H54 (cell line): ENCODE data around the gene RGCC.
"Not testable (repeated sequence)": the region's sequence is repeated elsewhere in the genome, so short reads cannot be mapped to it uniquely, and the experiment has no call there.

Experiments
- DNase-seq: peaks from one replicate; pipeline ENCODE4 v3.0.0; 2011; ENCODE audit warnings: low spot score, mixed read lengths; ENCODE audit not compliant: insufficient read length
- FAIRE-seq: peaks from 3 replicates; lab custom pipeline; 2011; peaks lifted over from hg19 to GRCh38; lab: Jason Lieb, UNC
- POLR2A ChIP-seq: IDR thresholded peaks from 2 replicates; pipeline ENCODE4 v1.6.1; 2011; ENCODE audit warnings: low read depth, mild to moderate bottlenecking, low read length

Gene RGCC

DNA sequence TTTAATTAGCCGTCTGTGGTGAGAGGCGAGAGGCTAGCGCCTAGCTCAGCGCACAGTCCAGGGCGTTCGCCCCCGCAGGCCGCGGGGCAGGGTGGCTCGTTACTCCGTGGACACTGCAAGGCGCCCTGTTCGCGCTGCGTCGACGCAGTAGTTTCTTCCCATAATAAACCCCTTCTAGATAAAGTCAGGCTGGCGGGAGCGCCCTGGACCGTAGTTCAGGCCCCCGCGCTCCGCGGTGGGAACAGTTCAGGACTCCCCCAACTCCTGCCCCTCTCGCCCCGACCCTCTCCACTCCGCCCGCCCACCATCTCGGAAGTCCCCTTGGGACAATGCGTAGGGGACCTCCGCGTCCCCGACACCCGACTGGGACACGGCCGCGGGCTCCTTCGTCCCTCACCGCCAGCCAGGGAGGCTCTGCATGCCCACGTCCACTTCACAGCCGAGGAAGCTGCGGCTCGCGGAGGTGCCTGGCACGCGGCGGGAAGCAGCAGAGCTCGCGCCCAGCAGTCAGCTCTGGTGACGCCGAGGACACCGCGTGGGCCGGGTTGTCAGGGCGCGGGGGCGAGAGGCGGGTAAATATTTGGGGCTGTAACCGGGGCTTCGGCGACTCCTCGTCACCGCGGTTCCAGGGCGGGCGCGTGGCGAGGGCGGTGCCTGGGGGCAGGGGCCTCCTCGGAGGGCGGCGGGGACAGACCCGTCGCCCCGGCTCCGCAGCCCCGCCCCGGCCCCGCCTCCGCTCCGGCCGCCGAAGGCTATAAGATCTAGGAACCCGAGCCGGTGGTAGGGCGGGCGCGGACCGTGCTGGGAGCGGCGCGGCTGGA lies at the start of gene RGCC:
Gene RGCC, plus strand, starts transcription at position 783 of the 821 bp plus-strand sequence. CDS start 158 bp downstream, outside the sequence.
- TF ChIP-seq POLR2A, result no peak
- DNase-seq, result no peak
- FAIRE-seq, result no peak

GRCh38 chr13:41408121-41408520 lies 49.2 kb upstream of the RGCC start:
- FAIRE-seq, result no peak
- TF ChIP-seq POLR2A, result no peak
- DNase-seq, result no peak

DNA sequence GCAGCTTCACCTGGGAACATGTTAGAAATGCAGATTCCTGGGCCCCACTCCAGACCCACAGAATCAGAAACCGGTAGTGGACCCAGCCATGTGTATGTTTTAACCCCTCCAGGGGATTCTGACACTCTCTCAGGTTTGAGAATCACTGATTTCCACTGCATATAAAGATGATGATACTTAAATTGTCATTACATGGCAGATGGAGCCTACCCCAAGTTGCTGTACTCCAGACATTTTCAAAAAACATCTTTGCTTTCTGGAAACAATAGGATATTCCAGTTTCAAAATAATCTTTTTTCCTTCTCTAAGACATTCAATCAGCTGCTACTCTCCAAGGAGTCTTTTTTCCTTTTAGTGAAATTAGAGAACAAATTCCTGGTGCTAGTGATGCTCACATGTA lies 48.6 kb upstream of the RGCC start:
- DNase-seq (no peak), FAIRE-seq (no peak)
- TF ChIP-seq POLR2A, result no peak

DNA sequence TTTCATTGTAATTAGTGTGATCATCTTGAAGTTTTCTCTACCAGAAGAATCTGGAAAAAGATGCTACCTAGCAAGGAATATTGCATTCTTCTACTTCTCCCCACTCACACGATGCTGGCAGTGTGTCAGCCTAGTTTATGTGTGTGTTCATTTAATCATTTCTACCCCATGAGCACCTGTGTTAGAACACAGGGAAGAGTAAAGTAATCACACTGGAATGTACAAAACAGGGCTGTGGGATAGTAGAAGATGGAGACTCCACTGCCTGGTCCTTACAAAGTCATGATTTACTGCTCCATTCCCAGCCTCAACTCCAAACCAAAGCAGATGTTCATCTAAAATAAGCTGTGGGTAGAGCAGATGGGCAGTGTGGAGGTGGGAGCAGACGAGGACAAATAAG lies 47.7 kb upstream of the RGCC start:
- no peak for TF ChIP-seq POLR2A
- FAIRE-seq, result no peak
- DNase-seq, result no peak

DNA sequence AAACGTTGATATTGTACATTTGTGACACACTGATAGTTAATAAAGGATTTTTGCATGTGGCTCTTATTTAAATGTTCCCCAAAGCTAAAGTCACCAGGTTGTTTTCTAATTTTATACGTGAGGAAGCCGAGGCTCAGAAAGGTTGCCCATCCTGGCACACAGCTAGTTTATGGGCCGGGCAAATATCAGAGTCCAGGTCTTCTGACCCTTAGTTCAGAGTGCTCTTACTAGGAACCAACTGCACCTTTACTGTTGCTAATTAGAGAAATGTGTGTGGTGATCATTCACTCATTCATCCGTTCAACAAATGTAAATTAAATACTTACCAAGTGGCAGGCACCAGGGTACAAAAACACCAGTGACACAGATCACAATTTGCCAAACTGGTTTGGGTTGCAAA lies 46.3 kb upstream of the RGCC start:
- no peak for TF ChIP-seq POLR2A
- no peak for DNase-seq
- FAIRE-seq, result no peak

DNA sequence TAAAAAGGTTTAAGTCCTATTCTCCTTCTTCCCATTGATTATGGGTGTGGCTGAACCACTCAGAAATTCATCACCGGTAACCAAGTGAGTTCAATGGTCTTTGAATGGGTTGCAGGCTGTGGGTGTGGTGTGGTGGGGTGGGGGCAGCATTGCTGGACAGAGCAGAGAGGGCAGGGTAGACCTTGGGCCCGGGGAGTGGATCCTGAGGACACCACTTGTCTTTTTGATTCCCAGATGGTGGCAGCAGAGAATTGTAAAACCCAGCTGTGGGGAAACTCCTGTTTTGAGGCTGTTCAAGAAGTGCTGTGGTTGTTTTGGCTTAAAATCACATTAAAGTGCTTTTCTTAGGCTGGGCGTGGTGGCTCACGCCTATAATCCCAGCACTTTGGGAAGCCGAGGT lies 45.8 kb upstream of the RGCC start:
- no peak for FAIRE-seq
- no peak for DNase-seq
- no peak for TF ChIP-seq POLR2A

- FAIRE-seq (no peak), DNase-seq (no peak)
- TF ChIP-seq POLR2A, result no peak
Measured at GRCh38 chr13:41413872-41414271, 43.5 kb upstream of the RGCC start.

DNA sequence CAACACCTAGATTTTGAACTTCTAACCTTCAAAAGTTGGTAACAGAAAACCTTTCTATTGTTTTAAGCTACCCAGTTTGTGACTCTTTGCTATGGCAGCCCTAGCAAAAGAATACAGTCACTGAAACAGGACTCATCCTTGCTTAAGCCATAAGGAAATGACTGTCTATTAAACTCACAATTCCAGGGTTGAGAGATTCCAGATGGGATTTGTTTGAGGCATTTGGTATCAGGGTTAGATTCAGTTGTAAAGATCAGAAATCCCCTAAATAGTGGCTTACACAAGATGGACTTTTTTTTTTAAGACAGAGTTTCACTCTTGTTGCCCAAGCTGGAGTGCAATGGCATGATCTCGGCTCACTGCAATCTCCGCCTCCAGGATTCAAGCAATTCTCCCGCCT lies 41.1 kb upstream of the RGCC start:
- DNase-seq, result no peak
- no peak for FAIRE-seq
- TF ChIP-seq POLR2A, result no peak

- DNase-seq (no peak), FAIRE-seq (no peak)
- TF ChIP-seq POLR2A, result no peak
Measured at GRCh38 chr13:41418027-41418426, 39.3 kb upstream of the RGCC start.

DNA sequence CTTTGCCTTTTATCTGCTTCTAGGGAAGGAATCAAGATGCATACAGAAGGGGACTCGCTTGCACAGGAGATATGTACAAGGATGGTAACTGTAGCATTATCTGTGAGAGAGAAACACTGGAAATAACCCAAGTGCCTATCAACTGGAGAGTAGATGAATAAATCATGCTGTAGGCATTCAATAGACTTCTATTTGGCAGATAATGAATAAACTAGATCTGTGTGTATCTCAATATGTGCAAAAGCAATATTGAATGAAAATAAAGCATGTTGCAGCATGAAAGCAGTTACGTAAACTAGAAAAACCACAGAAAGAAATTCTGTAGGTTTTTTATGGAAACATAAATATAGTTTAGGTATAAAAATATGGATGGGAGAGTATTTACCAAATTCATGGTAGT lies 38.6 kb upstream of the RGCC start:
- DNase-seq, result no peak
- TF ChIP-seq POLR2A, result no peak
- no peak for FAIRE-seq

DNA sequence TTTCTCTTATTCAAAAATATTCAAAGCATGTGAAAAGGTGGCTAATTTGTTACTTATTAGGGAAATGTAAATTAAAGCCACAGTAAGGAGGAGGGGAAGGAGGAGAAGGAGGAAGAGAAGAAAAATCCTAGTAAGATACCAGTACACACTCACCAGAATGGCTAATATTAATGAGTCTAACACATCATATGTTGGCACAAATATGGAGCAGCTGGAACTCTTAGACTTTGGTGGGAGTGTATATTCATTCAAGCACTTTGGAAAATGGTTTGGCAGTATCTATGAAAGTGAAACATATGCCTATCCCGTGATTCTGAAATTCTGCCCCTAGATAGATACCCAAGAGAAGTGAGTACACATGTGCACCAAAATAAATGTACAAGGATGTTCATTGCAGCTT lies 38.1 kb upstream of the RGCC start:
- DNase-seq (no peak), FAIRE-seq (no peak)
- no peak for TF ChIP-seq POLR2A

- DNase-seq, result no peak
- FAIRE-seq, result no peak
Measured at GRCh38 chr13:41420146-41420545, 37.2 kb upstream of the RGCC start.

GRCh38 chr13:41421330-41421729 lies 36.0 kb upstream of the RGCC start:
- not testable (repeated sequence) for DNase-seq, FAIRE-seq

More at GRCh38 chr13:41420146-41420545, 37.2 kb upstream of the RGCC start:
- TF ChIP-seq POLR2A, result no peak

- DNase-seq, FAIRE-seq: not testable (repeated sequence)
Measured at GRCh38 chr13:41421983-41422382, 35.4 kb upstream of the RGCC start.

DNA sequence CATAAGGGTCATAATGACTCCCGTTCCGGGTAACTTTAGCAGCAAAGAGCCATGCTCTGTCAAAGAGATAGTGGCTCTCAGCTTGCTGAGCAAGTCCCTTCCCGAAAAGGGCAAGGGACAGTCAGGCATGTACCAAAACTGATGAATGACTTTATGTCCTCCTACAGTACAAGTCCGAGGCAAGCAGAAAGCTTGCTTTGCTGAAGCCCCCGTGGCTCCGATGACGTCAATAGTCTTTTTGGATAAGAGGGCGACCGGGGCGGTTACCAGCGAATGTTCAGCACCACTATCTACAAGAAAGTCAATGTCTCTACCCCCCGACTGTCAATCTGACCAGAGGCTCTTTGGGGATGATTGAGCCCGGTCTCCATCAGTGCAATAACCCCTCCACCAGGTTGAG lies 34.1 kb upstream of the RGCC start:
- FAIRE-seq, DNase-seq: not testable (repeated sequence)

GRCh38 chr13:41424675-41425074 lies 32.7 kb upstream of the RGCC start:
- not testable (repeated sequence) for DNase-seq

More at GRCh38 chr13:41424675-41425074, 32.7 kb upstream of the RGCC start:
- not testable (repeated sequence) for FAIRE-seq
